ENCODE measurements around the gene ZNF778.

GRCh38 chr16:89192956-89193575 is 24.4 kb upstream of the ZNF778 start:
- TF ChIP-seq EGR1 (IDR thresholded peaks at IDR 0.05; ENCODE audit: borderline replicate concordance in 1 of 2, low read depth in 2 of 2, low read length in 2 of 2) (no peak), CTCF (IDR thresholded peaks at IDR 0.05 in 2 of 3, conservative IDR thresholded peaks at IDR 0.05 in 1 of 3; ENCODE audit: control insufficient read depth in 2 of 3, extremely low read depth in 1 of 3, insufficient read depth in 1 of 3, low read depth in 3 of 3, low read length in 3 of 3) (no peak), RFX5 (IDR thresholded peaks at IDR 0.05; ENCODE audit: low read depth, low read length) (no peak), NFIC (IDR thresholded peaks at IDR 0.05; ENCODE audit: low read depth, low read length) (no peak), PBX3 (IDR thresholded peaks at IDR 0.05; ENCODE audit: insufficient replicate concordance, low read depth, low read length) (no peak), TBL1XR1 (IDR thresholded peaks at IDR 0.05; ENCODE audit: low read depth, low read length) (no peak), ZNF384 (IDR thresholded peaks at IDR 0.05; ENCODE audit: borderline replicate concordance, low read depth, low read length) (no peak)

All from GM12878 (cell line).